ENCODE results near the gene DAP3. TPM values are rescaled to one million over a fixed set of nuclear protein-coding genes. Genes with fewer than 3 reads are reported as not detected.

The DAP3 gene
- total RNA-seq, 1 experiment from 2014 or later: 148 TPM

- Histone ChIP-seq H2AFZ (ENCODE audit: low read depth, low read length, poor library complexity, severe bottlenecking) (no peak overlapping the region), H3K9me3 (ENCODE audit: control insufficient read depth in 1 of 2, insufficient read depth in 1 of 2, low read depth in 1 of 2, low read length in 2 of 2) (no peaks in the 10 kb centered on the region), H4K20me1 (ENCODE audit: insufficient read depth) (no peaks in the 10 kb centered on the region), H3K36me3 (ENCODE audit: control insufficient read depth in 1 of 2, insufficient read depth in 2 of 2, low read length in 2 of 2) (peaks cover 40 to 43% of the 10 kb centered on the region in 2 experiments), H3K9me2 (ENCODE audit: insufficient read depth) (no peaks in the 10 kb centered on the region), H3K9ac (ENCODE audit: low read length) (no peak overlapping the region), H3K27me3 (ENCODE audit: insufficient read depth, low read length) (no peaks in the 10 kb centered on the region), H3K27ac (ENCODE audit: low read depth, low read length) (no peak overlapping the region), H3K4me3 (replicated peaks in 1 of 2; ENCODE audit: low read depth in 1 of 2, low read length in 2 of 2) (no peak overlapping the region), H3K4me2 (ENCODE audit: low read length) (no peak overlapping the region), H3K79me2 (ENCODE audit: insufficient read depth, low read length) (no peaks in the 10 kb centered on the region), H3K4me1 (ENCODE audit: control insufficient read depth in 1 of 2, insufficient read depth in 2 of 2, low read length in 2 of 2) (no peaks in the 10 kb centered on the region)
- POLR2A ChIA-PET: no interaction called here
- DNase-seq (ENCODE audit: low read depth, low spot score) (no peak), ATAC-seq (no peak)
- intact Hi-C loops (cut with micrococcal nuclease): no loop called here
- BruUV-seq (replicated peaks): no TSS peak
- RAD21 ChIA-PET (ENCODE audit: low non-redundant PET in 1 of 2, low total read pairs in 2 of 2, uncharacterized antibody in 2 of 2, unreplicated experiment in 2 of 2): no interaction called here
- TF ChIP-seq CEBPB (IDR thresholded peaks at IDR 0.05; ENCODE audit: low read depth): no peak
- no peak for TF ChIP-seq EZH2 (IDR thresholded peaks at IDR 0.05)
- no peak for TF ChIP-seq RAD21 (IDR thresholded peaks at IDR 0.05; ENCODE audit: low read depth)
- no peak for TF ChIP-seq POLR2A (IDR thresholded peaks at IDR 0.05; ENCODE audit: borderline replicate concordance, extremely low read depth, insufficient read depth, insufficient read length)
- TF ChIP-seq ZNF274 (IDR thresholded peaks at IDR 0.05; ENCODE audit: low read depth, low read length): no peak
- no peak for TF ChIP-seq SP1 (IDR thresholded peaks at IDR 0.05; ENCODE audit: low read depth)
- TF ChIP-seq YY1 (IDR thresholded peaks at IDR 0.05; ENCODE audit: extremely low read depth, insufficient replicate concordance, low read depth, low read length): no peak
- TF ChIP-seq JUND (IDR thresholded peaks at IDR 0.05): no peak
- CTCF ChIA-PET: no interaction called here
Measured at GRCh38 chr1:155769257-155769656, 80.4 kb downstream of the DAP3 start.

- ChIA-PET RAD21 (ENCODE audit: low non-redundant PET in 1 of 2, low total read pairs in 2 of 2, uncharacterized antibody in 2 of 2, unreplicated experiment in 2 of 2) (no interaction called here), POLR2A (no interaction called here), CTCF (no interaction called here)
- ATAC-seq: no peak
- no peaks in the 10 kb centered on the region for H3K9me3 ChIP-seq (ENCODE audit: control insufficient read depth in 1 of 2, insufficient read depth in 1 of 2, low read depth in 1 of 2, low read length in 2 of 2)
- no peak overlapping the region for H3K4me3 ChIP-seq (replicated peaks in 1 of 2; ENCODE audit: low read depth in 1 of 2, low read length in 2 of 2)
- no TSS peak for BruUV-seq (replicated peaks)
- no peaks in the 10 kb centered on the region for H4K20me1 ChIP-seq (ENCODE audit: insufficient read depth)
- TF ChIP-seq ATF3 (IDR thresholded peaks at IDR 0.05) (no peak), REST (IDR thresholded peaks at IDR 0.05; ENCODE audit: low read depth) (no peak), TCF7L2 (IDR thresholded peaks at IDR 0.05; ENCODE audit: borderline replicate concordance, extremely low read depth, insufficient read depth, insufficient read length) (no peak), FOSL1 (IDR thresholded peaks at IDR 0.05; ENCODE audit: low read depth) (no peak)
- no peaks in the 10 kb centered on the region for H3K27me3 ChIP-seq (ENCODE audit: insufficient read depth, low read length)
- peaks cover 32 to 53% of the 10 kb centered on the region in 2 experiments for H3K36me3 ChIP-seq (ENCODE audit: control insufficient read depth in 1 of 2, insufficient read depth in 2 of 2, low read length in 2 of 2)
- no peak overlapping the region for H2AFZ ChIP-seq (ENCODE audit: low read depth, low read length, poor library complexity, severe bottlenecking)
- H3K79me2 ChIP-seq (ENCODE audit: insufficient read depth, low read length): no peaks in the 10 kb centered on the region
- intact Hi-C loops (cut with micrococcal nuclease): no loop called here
- H3K27ac ChIP-seq (ENCODE audit: low read depth, low read length): no peak overlapping the region
- H3K4me1 ChIP-seq (ENCODE audit: control insufficient read depth in 1 of 2, insufficient read depth in 2 of 2, low read length in 2 of 2): no peaks in the 10 kb centered on the region
- no peak for DNase-seq (ENCODE audit: low read depth, low spot score)
- no peak overlapping the region for H3K4me2 ChIP-seq (ENCODE audit: low read length)
- no peak overlapping the region for H3K9ac ChIP-seq (ENCODE audit: low read length)
- no peaks in the 10 kb centered on the region for H3K9me2 ChIP-seq (ENCODE audit: insufficient read depth)
Measured at GRCh38 chr1:155773221-155773620, 84.3 kb downstream of the DAP3 start.

Data from HCT116 (cell line).